AG04449 (cell line): ENCODE results near the gene TGFBRAP1.

Experiments used
- CTCF ChIA-PET: fragments of 350-600 bp; formaldehyde crosslinking; extraction: SDS; loops from one replicate; lab custom pipeline; 2021; ENCODE audit warnings: antibody characterized with exemption; lab: Yijun Ruan, JAX
- POLR2A ChIA-PET: fragments of 400-600, 350-600 bp; formaldehyde crosslinking; extraction: SDS; loops from one replicate; lab custom pipeline; 2020; ENCODE audit warnings: antibody characterized with exemption, inconsistent platforms; lab: Yijun Ruan, JAX
- DNase-seq: peaks from one replicate; pipeline ENCODE4 v3.0.0-alpha.2; 2010; ENCODE audit warnings: low read depth, low spot score
- H3K4me3 ChIP-seq: 2 replicates; pipeline ENCODE4 v1.5.1; 2011; ENCODE audit warnings: low read depth, mild to moderate bottlenecking, control low read depth, low read length
- CTCF ChIP-seq: IDR thresholded peaks from one replicate; pipeline ENCODE4 v1.5.1; 2011; ENCODE audit warnings: mild to moderate bottlenecking, moderate library complexity, low read length, control low read depth, inconsistent platforms; ENCODE audit not compliant: insufficient read depth; ENCODE audit errors: missing control alignments

The TGFBRAP1 gene

DNA sequence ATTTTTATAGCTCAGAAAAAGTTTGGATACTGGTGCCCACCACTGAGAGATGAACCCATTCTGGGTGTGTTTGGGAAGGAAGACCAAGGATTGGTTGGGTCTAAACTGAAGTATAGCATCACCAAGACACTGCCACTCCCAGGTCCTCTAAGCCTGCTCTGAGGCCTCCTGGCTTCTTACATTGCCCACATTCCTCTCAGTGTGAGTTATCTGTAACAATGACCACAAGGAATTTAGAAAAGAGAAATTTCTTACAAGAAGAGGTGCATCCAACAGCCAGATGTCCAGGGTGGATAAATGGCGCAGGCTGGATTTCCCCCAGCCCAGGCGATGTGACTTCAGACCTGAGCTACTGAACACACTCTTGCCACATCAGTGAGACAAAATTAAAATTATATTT is 89.6 kb downstream of the TGFBRAP1 start:
- CTCF ChIA-PET = interaction anchor here (0.9 to 15.8 kb wide), 12 partner anchors 10 to 298 kb away, joined by 3 to 586 read pairs (median 6); no protein-coding TSS in a partner anchor
- POLR2A ChIA-PET = no interaction called here
- peak; percentile 87 for DNase-seq
- no peak for TF ChIP-seq CTCF
- no peak overlapping the region for H3K4me3 ChIP-seq

GRCh38 chr2:105238664-105239240 is 90.8 kb downstream of the TGFBRAP1 start:
- no peak for DNase-seq
- POLR2A ChIA-PET = interaction anchor here (0.7 kb wide), 1 partner anchor 22 kb away, joined by 3 read pairs; no protein-coding TSS in a partner anchor
- no peak overlapping the region for H3K4me3 ChIP-seq
- TF ChIP-seq CTCF = no peak
- CTCF ChIA-PET = interaction anchor here (0.8 to 15.8 kb wide), 20 partner anchors 10 to 299 kb away, joined by 3 to 586 read pairs (median 5); no protein-coding TSS in a partner anchor

DNA sequence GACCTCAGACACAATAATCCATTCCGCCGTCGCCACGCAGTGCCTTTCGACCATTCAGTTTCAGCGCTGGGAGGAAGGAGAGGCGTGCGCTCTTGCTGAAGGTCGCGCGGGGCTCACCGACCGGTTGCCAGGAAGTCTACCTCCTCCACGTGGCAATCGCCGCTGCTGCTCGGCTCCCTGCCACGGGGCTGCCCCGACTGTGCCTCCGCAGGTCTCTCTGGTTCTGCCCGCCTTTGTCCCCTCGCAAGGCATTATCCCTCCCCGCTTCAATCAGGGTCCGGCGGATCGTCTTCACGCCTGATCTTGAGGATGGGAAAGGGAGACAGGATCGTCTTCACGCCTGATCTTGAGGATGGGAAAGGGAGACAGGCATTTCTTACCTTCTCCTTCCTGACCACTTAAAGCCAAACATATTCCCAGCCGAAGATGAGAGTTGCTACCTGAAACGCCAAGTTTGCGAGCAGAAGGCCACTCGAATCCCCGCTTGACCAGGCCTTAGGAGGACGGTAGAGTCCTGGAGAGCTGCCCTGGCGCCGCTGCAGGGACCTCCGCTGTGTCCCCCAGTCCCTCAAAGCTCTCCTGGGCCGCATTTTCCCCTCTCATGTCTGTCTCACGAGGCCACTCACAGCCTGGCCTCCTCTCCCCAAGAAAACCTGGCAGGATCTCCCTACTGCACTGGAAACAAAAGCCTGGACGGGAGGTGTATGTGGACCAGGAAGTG is 92.3 kb downstream of the TGFBRAP1 start:
- ChIA-PET POLR2A (no interaction called here), CTCF (interaction anchor here (0.7 to 15.8 kb wide), 27 partner anchors 8 to 483 kb away, joined by 3 to 586 read pairs (median 4); no protein-coding TSS in a partner anchor)
- H3K4me3 ChIP-seq = no peak overlapping the region
- DNase-seq = no peak
- no peak for TF ChIP-seq CTCF

DNA sequence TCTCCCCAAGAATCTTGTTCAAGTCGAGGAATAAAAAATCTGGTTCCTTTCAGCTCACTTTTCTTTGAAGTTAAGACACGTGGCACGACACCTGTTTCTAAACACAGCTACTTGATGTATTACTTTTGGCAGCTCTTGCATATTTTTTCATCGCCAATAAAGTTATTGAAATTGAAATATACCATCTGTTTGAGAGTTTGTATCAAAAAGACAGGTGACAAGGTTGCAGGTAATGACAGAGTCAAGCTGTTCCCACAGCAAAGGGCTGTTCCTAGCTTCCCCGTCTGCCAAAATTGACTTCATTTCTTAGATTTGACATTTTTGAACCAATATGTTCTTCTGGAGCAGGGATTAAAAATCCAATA is 93.5 kb downstream of the TGFBRAP1 start:
- no peak overlapping the region for H3K4me3 ChIP-seq
- ChIA-PET POLR2A (no interaction called here), CTCF (interaction anchor here (0.6 to 15.8 kb wide), 34 partner anchors 8 to 198 kb away, joined by 3 to 586 read pairs (median 4); partner anchors contain the start of gene MRPS9)
- DNase-seq = no peak
- no peak for TF ChIP-seq CTCF

- ChIA-PET CTCF (interaction anchor here (0.6 to 15.8 kb wide), 35 partner anchors 8 to 197 kb away, joined by 3 to 586 read pairs (median 4); partner anchors contain the start of gene MRPS9), POLR2A (no interaction called here)
- DNase-seq = no peak
- peak; percentile 71 for TF ChIP-seq CTCF
- no peak overlapping the region for H3K4me3 ChIP-seq
These were observed 94.0 kb downstream of the TGFBRAP1 start for GRCh38 chr2:105235388-105236059.
